Stimulated activated CD4-positive, alpha-beta T cell treated with anti-CD3 and anti-CD28 coated beads, Interleukin-4, amount 100 ng/mL, for 4 hours (primary cell): Measurements from ENCODE around the gene MEST.
"Not testable (repeated sequence)": the region's sequence is repeated elsewhere in the genome, so short reads cannot be mapped to it uniquely, and the experiment has no call there.

ENCODE experiments used
- DNase-seq, 2 experiments: peaks; one replicate each; pipeline ENCODE4 v3.0.0-alpha.2; 2020

MEST gene

GRCh38 chr7:130527752-130528355, 36.0 kb downstream of the MEST start:
- not testable (repeated sequence) for DNase-seq

DNA sequence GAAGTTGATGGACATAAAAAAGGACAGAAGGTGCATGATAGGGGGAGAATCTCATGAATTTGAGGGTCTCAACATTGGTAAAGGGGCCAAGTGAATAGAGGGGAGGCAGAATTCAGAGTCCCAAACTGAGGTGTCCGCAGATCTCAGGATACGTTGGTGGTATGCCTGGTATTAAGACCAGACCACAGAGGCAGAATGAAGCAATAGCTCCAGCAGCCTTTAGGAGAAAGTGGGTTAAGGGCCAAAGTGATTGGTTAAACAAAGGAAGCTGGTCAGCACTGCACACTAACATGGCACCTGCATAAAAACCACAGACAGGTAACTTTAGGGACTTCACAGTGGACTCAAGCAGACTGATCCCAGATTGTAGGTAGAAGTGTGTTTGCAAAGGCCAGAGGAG, 37.5 kb downstream of the MEST start:
- no peak for DNase-seq

- DNase-seq, result not testable (repeated sequence)
Observed at GRCh38 chr7:130537894-130538293, 46.0 kb downstream of the MEST start.

GRCh38 chr7:130541287-130541686, 49.4 kb downstream of the MEST start:
- not testable (repeated sequence) for DNase-seq

DNA sequence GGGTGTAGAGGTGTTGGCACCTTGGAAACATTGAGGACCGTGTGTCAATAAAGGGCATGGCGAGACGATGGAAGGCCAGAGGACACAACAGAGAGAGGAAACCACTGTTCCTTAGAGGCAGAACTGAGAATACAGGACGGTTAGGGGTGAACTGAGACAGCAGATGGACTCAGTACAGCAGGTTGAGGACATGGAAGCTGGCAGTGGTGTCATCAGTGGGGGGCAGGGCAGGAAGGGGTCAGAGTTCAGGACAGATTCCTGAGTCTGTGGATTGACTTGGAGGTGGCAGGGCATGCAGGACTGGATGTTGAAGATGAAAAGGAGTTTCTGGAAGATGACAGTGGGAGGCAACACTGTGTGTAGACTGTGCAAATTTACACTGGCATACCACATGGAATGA, 50.4 kb downstream of the MEST start:
- not testable (repeated sequence) for DNase-seq

DNA sequence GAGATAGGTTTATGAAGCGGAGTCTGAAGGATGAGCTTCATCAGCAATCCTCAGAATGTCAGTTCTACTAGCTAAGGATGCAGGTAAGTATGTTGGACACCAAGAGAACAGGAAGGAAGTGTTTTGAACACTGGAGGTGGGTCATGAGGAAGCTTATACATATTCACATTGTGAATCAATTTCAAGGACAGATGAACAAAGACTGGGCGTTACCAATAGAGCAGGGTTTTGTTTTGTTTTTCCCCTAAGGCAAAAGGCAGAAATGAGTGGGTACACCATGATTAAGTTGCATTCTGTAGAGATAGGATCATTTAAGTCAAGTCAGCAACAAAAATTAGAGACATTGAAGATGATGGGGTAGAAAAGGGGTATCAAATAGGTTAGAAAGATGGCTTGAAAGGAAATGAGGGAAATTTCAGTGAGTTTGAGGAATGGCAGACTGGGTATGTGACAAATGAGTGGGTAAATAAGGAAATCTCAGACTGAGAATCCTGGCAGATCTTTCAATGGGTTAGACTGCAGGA, 51.7 kb downstream of the MEST start:
- no peak for DNase-seq

- DNase-seq, result no peak
Observed at GRCh38 chr7:130544356-130544755, 52.5 kb downstream of the MEST start.

DNA sequence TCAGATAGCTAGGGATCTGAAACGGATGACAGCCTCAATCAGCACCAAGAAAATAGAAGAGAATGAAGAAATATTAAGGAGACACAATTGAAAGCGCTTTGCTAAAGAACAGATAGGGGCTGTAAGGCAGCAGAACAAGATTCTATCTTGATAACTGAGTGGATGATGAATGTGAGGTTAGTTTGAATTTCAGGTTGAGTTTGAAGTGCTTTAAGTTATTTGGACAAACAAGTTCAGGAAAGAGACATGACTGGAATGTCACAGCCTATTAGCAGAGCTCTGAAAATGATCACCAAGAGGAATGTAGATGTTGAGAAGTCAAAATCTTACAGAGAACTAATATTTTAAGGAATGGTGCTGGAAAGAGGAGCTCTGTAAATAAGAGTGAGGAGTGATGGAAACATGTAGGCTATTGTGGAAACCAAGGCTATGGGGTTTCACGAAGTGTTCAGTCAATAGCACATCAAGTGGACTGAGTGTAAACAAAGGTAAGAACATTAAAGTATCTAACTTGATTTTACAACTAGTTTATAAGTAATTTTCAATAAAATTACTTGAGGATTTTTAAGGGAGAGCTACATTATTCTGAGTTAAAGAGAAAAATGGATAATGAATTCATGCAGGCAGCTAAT, 61.6 kb downstream of the MEST start:
- no peak for DNase-seq

DNA sequence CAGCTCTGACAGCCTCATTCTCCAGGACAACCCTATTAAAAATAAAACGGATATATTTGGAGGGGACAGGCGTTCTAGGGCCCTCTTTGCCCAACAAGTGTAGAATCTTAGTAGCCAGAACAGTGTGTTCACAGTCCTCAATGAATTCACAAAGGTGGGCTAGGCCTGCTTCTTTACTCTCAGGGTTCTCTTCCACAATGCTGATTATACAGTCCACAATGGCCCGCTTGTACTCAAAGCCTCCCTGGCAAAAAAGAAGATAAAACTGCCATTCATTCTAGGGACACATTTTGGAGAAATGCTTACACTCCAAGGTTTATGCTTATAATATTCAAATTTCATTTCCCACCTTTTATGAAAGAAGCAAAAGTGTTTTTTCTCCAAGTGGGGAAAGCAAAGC, 62.6 kb downstream of the MEST start:
- no peak for DNase-seq
